GM12872 (cell line): Measurements from ENCODE around the gene ZIM2.

ENCODE experiments used
- TF ChIP-seq, protein P1 (sequence below): IDR thresholded peaks from 3 replicates; pipeline ENCODE4 v1.5.1; 2011; ENCODE audit warnings: low read depth, mild to moderate bottlenecking, low read length, moderate library complexity; ENCODE audit not compliant: insufficient read depth

Gene ZIM2

GRCh38 chr19:56837492-56838023 is 3.0 kb downstream of the ZIM2 start:
- TF ChIP-seq, protein P1, sequence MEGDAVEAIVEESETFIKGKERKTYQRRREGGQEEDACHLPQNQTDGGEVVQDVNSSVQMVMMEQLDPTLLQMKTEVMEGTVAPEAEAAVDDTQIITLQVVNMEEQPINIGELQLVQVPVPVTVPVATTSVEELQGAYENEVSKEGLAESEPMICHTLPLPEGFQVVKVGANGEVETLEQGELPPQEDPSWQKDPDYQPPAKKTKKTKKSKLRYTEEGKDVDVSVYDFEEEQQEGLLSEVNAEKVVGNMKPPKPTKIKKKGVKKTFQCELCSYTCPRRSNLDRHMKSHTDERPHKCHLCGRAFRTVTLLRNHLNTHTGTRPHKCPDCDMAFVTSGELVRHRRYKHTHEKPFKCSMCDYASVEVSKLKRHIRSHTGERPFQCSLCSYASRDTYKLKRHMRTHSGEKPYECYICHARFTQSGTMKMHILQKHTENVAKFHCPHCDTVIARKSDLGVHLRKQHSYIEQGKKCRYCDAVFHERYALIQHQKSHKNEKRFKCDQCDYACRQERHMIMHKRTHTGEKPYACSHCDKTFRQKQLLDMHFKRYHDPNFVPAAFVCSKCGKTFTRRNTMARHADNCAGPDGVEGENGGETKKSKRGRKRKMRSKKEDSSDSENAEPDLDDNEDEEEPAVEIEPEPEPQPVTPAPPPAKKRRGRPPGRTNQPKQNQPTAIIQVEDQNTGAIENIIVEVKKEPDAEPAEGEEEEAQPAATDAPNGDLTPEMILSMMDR, result no peak

- TF ChIP-seq, protein P1, result no peak
Observed at GRCh38 chr19:56837004-56837403, 3.5 kb downstream of the ZIM2 start.

DNA sequence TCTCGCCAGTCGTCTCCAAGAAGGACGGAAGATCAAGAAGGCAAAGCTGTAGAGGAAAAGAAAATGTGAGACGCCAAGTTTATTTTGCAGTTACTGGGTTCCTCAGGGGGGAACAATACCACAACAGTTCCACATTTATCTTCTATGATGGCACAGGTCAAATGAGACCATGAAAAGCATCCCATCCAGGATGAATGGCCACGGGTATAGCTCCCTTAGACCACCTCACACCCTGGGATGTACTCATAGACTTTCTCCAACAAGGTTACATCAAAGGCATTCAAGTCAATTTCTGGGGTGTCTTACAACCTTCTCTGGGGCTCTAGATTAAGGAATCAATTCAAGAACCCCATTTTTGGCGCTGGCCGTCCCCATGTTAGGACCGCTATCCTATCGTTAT is 4.5 kb downstream of the ZIM2 start:
- TF ChIP-seq, protein P1, result no peak

GRCh38 chr19:56835401-56835800 is 5.1 kb downstream of the ZIM2 start:
- TF ChIP-seq, protein P1, result no peak

DNA sequence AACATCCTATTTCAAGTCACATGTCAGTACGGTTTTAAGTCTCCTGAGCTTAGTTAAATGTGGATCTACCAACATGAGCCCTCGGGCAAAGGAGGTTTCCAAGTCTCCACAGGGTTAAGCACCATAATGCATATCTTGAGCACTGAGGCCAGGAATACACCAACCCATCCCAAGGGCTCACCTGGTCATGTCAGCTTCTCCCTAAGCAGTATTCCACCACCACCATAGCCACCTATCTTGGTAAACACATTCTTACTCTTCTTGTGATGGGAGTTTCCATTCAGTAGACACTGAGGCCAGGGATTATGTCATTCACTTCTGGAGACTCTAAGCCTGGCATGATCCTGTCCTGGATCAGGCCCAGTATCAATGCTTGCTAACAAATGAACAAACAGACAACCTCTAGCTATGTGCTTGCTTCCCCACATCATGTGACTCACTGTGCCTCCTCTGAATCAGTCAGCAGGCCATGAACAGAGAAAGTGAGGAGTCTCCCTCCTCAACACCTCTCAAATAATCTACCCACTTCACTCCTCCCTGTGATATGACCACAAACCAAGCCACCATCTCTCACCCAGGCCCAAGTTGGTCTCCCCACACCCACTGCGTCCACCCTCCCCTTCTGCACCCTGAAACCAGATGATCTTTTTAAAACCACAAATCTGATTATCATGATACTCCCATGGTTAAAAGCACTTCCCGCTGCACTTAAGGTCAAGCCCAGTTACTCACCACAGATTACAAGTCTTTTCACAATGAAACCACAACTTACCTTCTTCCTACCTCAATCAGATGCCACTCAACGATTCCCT is 5.8 kb downstream of the ZIM2 start:
- TF ChIP-seq, protein P1, result no peak

- TF ChIP-seq, protein P1, result no peak
Observed at GRCh38 chr19:56832352-56832928, 8.1 kb downstream of the ZIM2 start.

DNA sequence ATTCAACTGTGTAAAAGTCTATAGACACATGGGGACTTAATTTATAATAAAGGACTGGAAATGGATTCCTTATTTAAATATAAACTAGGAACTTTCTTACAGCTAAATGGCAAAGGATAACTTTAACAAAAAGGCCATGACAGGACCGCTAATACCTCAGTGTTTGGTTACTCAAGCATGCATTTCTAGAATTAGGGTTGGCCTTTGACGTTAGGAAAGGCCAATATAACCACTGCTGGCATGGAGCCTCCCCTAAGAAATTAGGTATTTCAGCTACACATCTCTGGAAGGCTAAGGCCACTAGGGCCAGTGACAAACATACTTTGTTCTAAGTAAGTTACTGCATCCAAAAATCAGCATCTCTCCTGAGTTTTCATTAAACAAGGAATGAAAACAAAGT is 9.3 kb downstream of the ZIM2 start:
- TF ChIP-seq, protein P1, result no peak
